Measurements from ENCODE around the gene ATP10A. TPM values are rescaled to one million over a fixed set of nuclear protein-coding genes. Genes with fewer than 3 reads are reported as not detected.

The ATP10A gene
- total RNA-seq, 2 donors from 2014 or later: 28.6 to 36.8 TPM

- Mint-ChIP-seq H3K4me3 (no peak overlapping the region), H3K36me3 (ENCODE audit: low read depth) (no peaks in the 10 kb centered on the region), H3K4me1 (peaks cover 4% of the 10 kb centered on the region), H3K27me3 (no peaks in the 10 kb centered on the region), H3K27ac (no peak overlapping the region)
- no peak for ATAC-seq
- no peaks in the 10 kb centered on the region for H3K9me3 ChIP-seq (ENCODE audit: control insufficient read depth, low read length, poor library complexity, severe bottlenecking)
- no peak for DNase-seq
Observed at GRCh38 chr15:25712192-25712960, 150.8 kb downstream of the ATP10A start.

GRCh38 chr15:25711691-25712090 lies 151.4 kb downstream of the ATP10A start:
- Mint-ChIP-seq H3K4me3 (peak overlapping the region; percentile 31), H3K36me3 (ENCODE audit: low read depth) (no peaks in the 10 kb centered on the region), H3K4me1 (peaks cover 4% of the 10 kb centered on the region), H3K27me3 (no peaks in the 10 kb centered on the region), H3K27ac (no peak overlapping the region)
- H3K9me3 ChIP-seq (ENCODE audit: control insufficient read depth, low read length, poor library complexity, severe bottlenecking): no peaks in the 10 kb centered on the region
- no peak for DNase-seq
- no peak for ATAC-seq

- no peak overlapping the region for H3K27ac Mint-ChIP-seq
- peak overlapping the region; percentile 31 for H3K4me3 Mint-ChIP-seq
- H3K9me3 ChIP-seq (ENCODE audit: control insufficient read depth, low read length, poor library complexity, severe bottlenecking): no peaks in the 10 kb centered on the region
- H3K27me3 Mint-ChIP-seq: no peaks in the 10 kb centered on the region
- H3K4me1 Mint-ChIP-seq: peaks cover 6% of the 10 kb centered on the region
- DNase-seq (no peak), ATAC-seq (no peak)
- H3K36me3 Mint-ChIP-seq (ENCODE audit: low read depth): no peaks in the 10 kb centered on the region
Observed at GRCh38 chr15:25711164-25711563, 152.0 kb downstream of the ATP10A start.

GRCh38 chr15:25710184-25710583 lies 152.9 kb downstream of the ATP10A start:
- no peak overlapping the region for H3K27ac Mint-ChIP-seq
- peak in 1 of 3 donors; percentile 38 for DNase-seq
- peaks cover 4% of the 10 kb centered on the region for H3K36me3 Mint-ChIP-seq (ENCODE audit: low read depth)
- H3K27me3 Mint-ChIP-seq: no peaks in the 10 kb centered on the region
- H3K4me3 Mint-ChIP-seq: no peak overlapping the region
- H3K4me1 Mint-ChIP-seq: peaks cover 6% of the 10 kb centered on the region
- no peaks in the 10 kb centered on the region for H3K9me3 ChIP-seq (ENCODE audit: control insufficient read depth, low read length, poor library complexity, severe bottlenecking)
- ATAC-seq: peak; percentile 66

- peaks cover 6% of the 10 kb centered on the region for H3K4me1 Mint-ChIP-seq
- H3K9me3 ChIP-seq (ENCODE audit: control insufficient read depth, low read length, poor library complexity, severe bottlenecking): no peaks in the 10 kb centered on the region
- peaks cover 4% of the 10 kb centered on the region for H3K36me3 Mint-ChIP-seq (ENCODE audit: low read depth)
- H3K27ac Mint-ChIP-seq: no peak overlapping the region
- ATAC-seq: no peak
- H3K27me3 Mint-ChIP-seq: no peaks in the 10 kb centered on the region
- DNase-seq: no peak
- no peak overlapping the region for H3K4me3 Mint-ChIP-seq
Observed at GRCh38 chr15:25709437-25710159, 153.5 kb downstream of the ATP10A start.

- Mint-ChIP-seq H3K4me1 (peaks cover 6% of the 10 kb centered on the region), H3K4me3 (no peak overlapping the region), H3K27me3 (no peaks in the 10 kb centered on the region), H3K27ac (peak overlapping the region; percentile 27), H3K36me3 (ENCODE audit: low read depth) (peaks cover 4% of the 10 kb centered on the region)
- no peaks in the 10 kb centered on the region for H3K9me3 ChIP-seq (ENCODE audit: control insufficient read depth, low read length, poor library complexity, severe bottlenecking)
- ATAC-seq (no peak), DNase-seq (no peak)
Observed at GRCh38 chr15:25708391-25708790, 154.7 kb downstream of the ATP10A start.

- no peaks in the 10 kb centered on the region for H3K9me3 ChIP-seq (ENCODE audit: control insufficient read depth, low read length, poor library complexity, severe bottlenecking)
- Mint-ChIP-seq H3K4me1 (peaks cover 6% of the 10 kb centered on the region), H3K4me3 (no peak overlapping the region), H3K36me3 (ENCODE audit: low read depth) (peaks cover 4% of the 10 kb centered on the region), H3K27me3 (no peaks in the 10 kb centered on the region), H3K27ac (peak overlapping the region; percentile 27)
- DNase-seq: no peak
- ATAC-seq: no peak
Observed at GRCh38 chr15:25707656-25708365, 155.3 kb downstream of the ATP10A start.

GRCh38 chr15:25706176-25706955 lies 156.8 kb downstream of the ATP10A start:
- H3K27me3 Mint-ChIP-seq: no peaks in the 10 kb centered on the region
- peaks cover 2% of the 10 kb centered on the region for H3K4me1 Mint-ChIP-seq
- peaks cover 4% of the 10 kb centered on the region for H3K36me3 Mint-ChIP-seq (ENCODE audit: low read depth)
- H3K4me3 Mint-ChIP-seq: no peak overlapping the region
- DNase-seq (no peak), ATAC-seq (no peak)
- no peaks in the 10 kb centered on the region for H3K9me3 ChIP-seq (ENCODE audit: control insufficient read depth, low read length, poor library complexity, severe bottlenecking)
- no peak overlapping the region for H3K27ac Mint-ChIP-seq

GRCh38 chr15:25705433-25706115 lies 157.6 kb downstream of the ATP10A start:
- DNase-seq (no peak), ATAC-seq (no peak)
- no peak overlapping the region for H3K4me3 Mint-ChIP-seq
- H3K27ac Mint-ChIP-seq: no peak overlapping the region
- H3K36me3 Mint-ChIP-seq (ENCODE audit: low read depth): peaks cover 4% of the 10 kb centered on the region
- H3K4me1 Mint-ChIP-seq: peaks cover 4% of the 10 kb centered on the region
- no peaks in the 10 kb centered on the region for H3K9me3 ChIP-seq (ENCODE audit: control insufficient read depth, low read length, poor library complexity, severe bottlenecking)
- no peaks in the 10 kb centered on the region for H3K27me3 Mint-ChIP-seq

- peaks cover 4% of the 10 kb centered on the region for H3K4me1 Mint-ChIP-seq
- H3K9me3 ChIP-seq (ENCODE audit: control insufficient read depth, low read length, poor library complexity, severe bottlenecking): no peaks in the 10 kb centered on the region
- H3K36me3 Mint-ChIP-seq (ENCODE audit: low read depth): peaks cover 10% of the 10 kb centered on the region
- no peak for DNase-seq
- no peaks in the 10 kb centered on the region for H3K27me3 Mint-ChIP-seq
- no peak overlapping the region for H3K4me3 Mint-ChIP-seq
- ATAC-seq: no peak
- no peak overlapping the region for H3K27ac Mint-ChIP-seq
Observed at GRCh38 chr15:25703726-25704125, 159.4 kb downstream of the ATP10A start.

- no peaks in the 10 kb centered on the region for H3K9me3 ChIP-seq (ENCODE audit: control insufficient read depth, low read length, poor library complexity, severe bottlenecking)
- H3K36me3 Mint-ChIP-seq (ENCODE audit: low read depth): peaks cover 10% of the 10 kb centered on the region
- no peaks in the 10 kb centered on the region for H3K27me3 Mint-ChIP-seq
- ATAC-seq (no peak), DNase-seq (no peak)
- H3K4me3 Mint-ChIP-seq: no peak overlapping the region
- H3K4me1 Mint-ChIP-seq: peaks cover 4% of the 10 kb centered on the region
- H3K27ac Mint-ChIP-seq: no peak overlapping the region
Observed at GRCh38 chr15:25701721-25702465, 161.2 kb downstream of the ATP10A start.

GRCh38 chr15:25700916-25701315 lies 162.2 kb downstream of the ATP10A start:
- no peaks in the 10 kb centered on the region for H3K27me3 Mint-ChIP-seq
- ATAC-seq (no peak), DNase-seq (no peak)
- H3K9me3 ChIP-seq (ENCODE audit: control insufficient read depth, low read length, poor library complexity, severe bottlenecking): no peaks in the 10 kb centered on the region
- no peak overlapping the region for H3K4me3 Mint-ChIP-seq
- peaks cover 10% of the 10 kb centered on the region for H3K36me3 Mint-ChIP-seq (ENCODE audit: low read depth)
- no peak overlapping the region for H3K27ac Mint-ChIP-seq
- H3K4me1 Mint-ChIP-seq: peaks cover 2% of the 10 kb centered on the region

All from T-helper 17 cell (primary cell).